Ishikawa (cell line): ENCODE results near the gene NKAPD1.

Experiments used
- CEBPB ChIP-seq: IDR thresholded peaks from 2 replicates; pipeline ENCODE4 v1.6.1; 2012
- CREB1 ChIP-seq: IDR thresholded peaks from 2 replicates; pipeline ENCODE4 v1.6.1; 2012; ENCODE audit warnings: low read depth
- EGR1 ChIP-seq: IDR thresholded peaks from 2 replicates; pipeline ENCODE4 v1.6.1; 2012
- EP300 ChIP-seq: IDR thresholded peaks from 2 replicates; pipeline ENCODE4 v1.6.1; 2012; ENCODE audit warnings: borderline replicate concordance
- FOXM1 ChIP-seq: IDR thresholded peaks from 2 replicates; pipeline ENCODE4 v1.6.1; 2012; ENCODE audit warnings: low read depth, borderline replicate concordance
- MAX ChIP-seq: IDR thresholded peaks from 2 replicates; pipeline ENCODE4 v1.6.1; 2012
- NFIC ChIP-seq: IDR thresholded peaks from 2 replicates; pipeline ENCODE4 v1.6.1; 2012
- RAD21 ChIP-seq: IDR thresholded peaks from 2 replicates; pipeline ENCODE4 v1.6.1; 2012; ENCODE audit warnings: low read depth
- REST ChIP-seq: IDR thresholded peaks from 2 replicates; pipeline ENCODE4 v1.6.1; 2012; ENCODE audit warnings: low read depth, mild to moderate bottlenecking
- TAF1 ChIP-seq: IDR thresholded peaks from 2 replicates; pipeline ENCODE4 v1.6.1; 2012; ENCODE audit warnings: low read depth, mild to moderate bottlenecking
- TCF12 ChIP-seq: IDR thresholded peaks from 2 replicates; pipeline ENCODE4 v1.6.1; 2012; ENCODE audit warnings: low read depth
- TEAD4 ChIP-seq: IDR thresholded peaks from 2 replicates; pipeline ENCODE4 v1.6.1; 2012
- YY1 ChIP-seq: IDR thresholded peaks from 2 replicates; pipeline ENCODE4 v1.6.1; 2012; ENCODE audit warnings: low read depth
- ZBTB7A ChIP-seq: IDR thresholded peaks from 2 replicates; pipeline ENCODE4 v1.6.1; 2012; ENCODE audit warnings: low read depth
- TF ChIP-seq, protein P1 (sequence below): IDR thresholded peaks from 2 replicates; pipeline ENCODE4 v1.6.1; 2012

The NKAPD1 gene

DNA sequence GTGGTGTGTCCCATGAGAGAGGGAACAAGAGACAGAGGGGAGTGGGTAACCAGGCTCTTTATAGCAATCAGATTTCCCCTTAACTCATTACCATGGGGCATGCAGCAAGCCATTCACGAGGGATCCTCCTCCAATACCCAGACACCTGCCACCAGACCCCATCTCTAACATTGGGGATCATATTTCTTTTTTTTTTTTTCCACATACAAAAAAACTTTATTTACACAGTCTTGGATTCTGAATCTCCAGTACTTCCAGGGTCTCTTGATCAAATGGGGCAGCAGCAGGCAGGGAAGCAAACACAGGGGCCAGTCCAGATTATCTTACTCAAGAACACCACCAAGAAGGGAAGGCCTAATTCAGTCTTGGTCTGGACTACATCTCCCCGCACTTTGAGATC is 44.6 kb upstream of the NKAPD1 start:
- TF ChIP-seq EP300 (no peak), TCF12 (no peak), TEAD4 (no peak), YY1 (no peak), MAX (no peak), REST (no peak), CREB1 (no peak), CEBPB (no peak), NFIC (no peak), EGR1 (no peak), FOXM1 (no peak), RAD21 (no peak), TAF1 (no peak), ZBTB7A (no peak)
- TF ChIP-seq, protein P1, sequence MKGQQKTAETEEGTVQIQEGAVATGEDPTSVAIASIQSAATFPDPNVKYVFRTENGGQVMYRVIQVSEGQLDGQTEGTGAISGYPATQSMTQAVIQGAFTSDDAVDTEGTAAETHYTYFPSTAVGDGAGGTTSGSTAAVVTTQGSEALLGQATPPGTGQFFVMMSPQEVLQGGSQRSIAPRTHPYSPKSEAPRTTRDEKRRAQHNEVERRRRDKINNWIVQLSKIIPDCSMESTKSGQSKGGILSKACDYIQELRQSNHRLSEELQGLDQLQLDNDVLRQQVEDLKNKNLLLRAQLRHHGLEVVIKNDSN, result no peak

DNA sequence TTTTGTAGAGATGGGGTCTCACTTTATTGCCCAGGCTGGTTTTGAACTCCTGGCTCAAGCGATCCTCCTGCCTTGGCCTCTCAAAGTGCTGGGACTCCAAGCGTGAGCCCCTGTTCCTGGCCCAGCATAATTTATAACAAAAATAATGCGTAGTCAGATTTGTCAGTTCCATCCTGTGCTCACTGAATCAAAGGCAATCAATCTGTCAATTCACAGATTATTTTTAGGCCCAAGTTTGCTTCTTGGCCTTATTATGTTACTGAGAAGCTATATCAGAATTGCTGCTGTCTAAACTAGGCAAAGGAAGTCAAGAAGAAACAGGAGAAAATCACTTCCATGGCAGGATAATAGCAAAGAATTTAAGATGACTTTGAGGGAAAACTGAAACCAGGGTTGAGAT is 40.2 kb upstream of the NKAPD1 start:
- TF ChIP-seq YY1, result no peak
- no peak for TF ChIP-seq EP300
- no peak for TF ChIP-seq REST

DNA sequence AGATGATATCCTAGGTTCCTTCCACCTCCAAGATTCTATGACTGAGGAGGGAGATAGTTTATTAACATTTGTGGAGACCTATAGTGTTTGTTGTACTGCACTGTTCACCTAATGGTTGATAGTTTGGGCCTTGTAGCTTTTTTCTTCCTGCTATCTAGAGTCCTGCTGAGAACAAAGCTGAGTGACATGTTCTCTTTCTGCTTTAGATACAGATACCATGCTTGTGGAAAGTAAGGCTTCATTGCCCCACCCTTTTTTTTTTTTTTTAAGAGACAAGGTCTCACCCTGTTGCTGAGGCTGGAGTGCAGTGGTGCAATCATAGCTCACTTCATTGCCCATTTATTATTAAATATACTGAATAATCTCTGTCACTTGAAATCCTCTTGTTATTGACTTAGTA is 36.6 kb upstream of the NKAPD1 start:
- TF ChIP-seq TEAD4, result no peak
- no peak for TF ChIP-seq EGR1
- TF ChIP-seq YY1, result no peak
- TF ChIP-seq, protein P1, result no peak
- TF ChIP-seq TAF1, result no peak
- TF ChIP-seq TCF12, result no peak
- no peak for TF ChIP-seq RAD21
- TF ChIP-seq REST, result no peak
- TF ChIP-seq ZBTB7A, result no peak
- no peak for TF ChIP-seq NFIC
- no peak for TF ChIP-seq FOXM1
- no peak for TF ChIP-seq CEBPB

GRCh38 chr11:112042161-112042960 is 31.7 kb upstream of the NKAPD1 start:
- TF ChIP-seq, protein P1, result no peak
- TF ChIP-seq CREB1 (no peak), TCF12 (no peak), TEAD4 (no peak), YY1 (no peak), MAX (no peak), NFIC (no peak), RAD21 (no peak), FOXM1 (no peak), TAF1 (no peak), EP300 (no peak), CEBPB (no peak), ZBTB7A (no peak), REST (no peak), EGR1 (no peak)
